ENCODE measurements around the gene NPEPL1. TPM values are rescaled to one million over a fixed set of nuclear protein-coding genes. Genes with fewer than 3 reads are reported as not detected.
A peak's percentile ranks its signal among the peaks of the same experiment; 100 is the strongest.

NPEPL1 gene
- total RNA-seq, 1 experiment from 2014 or later, result 31.1 TPM

DNA sequence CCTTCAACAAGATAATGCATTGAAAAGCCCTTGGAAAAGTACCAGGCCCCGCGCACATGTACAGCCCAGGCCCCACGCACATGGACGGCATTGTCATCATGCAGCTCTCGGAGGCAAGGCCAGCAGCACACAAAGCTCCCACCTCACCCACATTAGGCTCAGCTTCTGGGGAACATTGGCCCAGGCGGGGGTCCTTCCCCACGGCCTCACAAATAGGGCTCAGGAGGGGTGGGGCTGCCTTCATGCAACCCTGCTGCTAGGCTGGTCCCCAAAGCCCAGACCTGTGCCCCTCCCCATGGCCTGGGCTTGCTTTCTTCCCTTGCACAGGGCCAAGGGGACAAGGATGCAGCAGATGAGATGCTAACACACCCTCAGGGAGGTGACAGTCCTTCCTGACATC is 26.7 kb downstream of the NPEPL1 start:
- Histone ChIP-seq H3K9ac (ENCODE audit: extremely low read depth, insufficient read length, low read length) (no peak overlapping the region), H3K4me2 (ENCODE audit: insufficient read depth, insufficient read length, low read length) (no peak overlapping the region), H4K5ac (ENCODE audit: insufficient read length, low read depth, low read length) (no peak overlapping the region), H3K4me1 (ENCODE audit: insufficient read depth, low read length) (no peaks in the 10 kb centered on the region), H3K23ac (ENCODE audit: insufficient read length, low read depth, low read length) (no peak overlapping the region), H3K18ac (ENCODE audit: insufficient read length, low read depth, low read length) (no peak overlapping the region), H2BK120ac (ENCODE audit: low read depth, low read length, poor library complexity, severe bottlenecking) (no peak overlapping the region), H2BK12ac (ENCODE audit: insufficient read length, low read depth, low read length) (no peak overlapping the region), H3K4ac (ENCODE audit: low read depth, low read length) (no peak overlapping the region), H3K79me1 (ENCODE audit: insufficient read depth, low read depth, low read length, poor library complexity, severe bottlenecking) (no peaks in the 10 kb centered on the region), H3K9me3 (ENCODE audit: control insufficient read depth, low read depth, low read length) (no peaks in the 10 kb centered on the region), H3K23me2 (ENCODE audit: insufficient read length, low read depth, low read length, poor library complexity, severe bottlenecking) (no peaks in the 10 kb centered on the region), H3T11ph (ENCODE audit: low read length) (no peak overlapping the region), H3K14ac (ENCODE audit: insufficient read depth, low read length) (no peak overlapping the region), H3K27me3 (ENCODE audit: insufficient read depth, low read length) (no peaks in the 10 kb centered on the region), H2AFZ (ENCODE audit: low read length) (no peak overlapping the region), H4K8ac (replicated peaks; ENCODE audit: insufficient read length, low read depth, low read length) (no peak overlapping the region), H2BK20ac (ENCODE audit: low read depth, low read length, poor library complexity, severe bottlenecking) (no peak overlapping the region), H3K79me2 (ENCODE audit: insufficient read depth, low read length) (no peaks in the 10 kb centered on the region), H4K20me1 (ENCODE audit: control insufficient read depth, insufficient read depth, insufficient read length) (no peaks in the 10 kb centered on the region), H2BK15ac (ENCODE audit: low read depth, low read length) (no peak overlapping the region), H2BK5ac (ENCODE audit: insufficient read length, low read length) (no peak overlapping the region), H2AK5ac (ENCODE audit: insufficient read length, low read length) (no peak overlapping the region), H3K27ac (ENCODE audit: insufficient read length, low read depth, low read length) (no peak overlapping the region), H4K91ac (ENCODE audit: insufficient read length, low read depth, low read length) (no peak overlapping the region), H3K56ac (ENCODE audit: insufficient read length, low read depth, low read length) (no peak overlapping the region)
- Mint-ChIP-seq H3K4me3 (no peak overlapping the region), H3K4me1 (peaks cover 5 to 22% of the 10 kb centered on the region in 2 experiments), H3K27ac (no peak overlapping the region), H3K9me3 (no peaks in the 10 kb centered on the region), H3K27me3 (ENCODE audit: low read depth) (peaks cover 20% of the 10 kb centered on the region), H3K36me3 (ENCODE audit: insufficient read depth in 1 of 3, low read depth in 3 of 3) (peaks cover 0 to 2% (median 0%) of the 10 kb centered on the region in 3 experiments; a peak in 1 of 7 replicates)
- peak; percentile 20 for DNase-seq
- no CpG with 5 or more reads among the region's 7 CpGs for WGBS (ENCODE audit: extremely low coverage, insufficient read length, low lambda C conversion rate)
- TF ChIP-seq, protein P1, sequence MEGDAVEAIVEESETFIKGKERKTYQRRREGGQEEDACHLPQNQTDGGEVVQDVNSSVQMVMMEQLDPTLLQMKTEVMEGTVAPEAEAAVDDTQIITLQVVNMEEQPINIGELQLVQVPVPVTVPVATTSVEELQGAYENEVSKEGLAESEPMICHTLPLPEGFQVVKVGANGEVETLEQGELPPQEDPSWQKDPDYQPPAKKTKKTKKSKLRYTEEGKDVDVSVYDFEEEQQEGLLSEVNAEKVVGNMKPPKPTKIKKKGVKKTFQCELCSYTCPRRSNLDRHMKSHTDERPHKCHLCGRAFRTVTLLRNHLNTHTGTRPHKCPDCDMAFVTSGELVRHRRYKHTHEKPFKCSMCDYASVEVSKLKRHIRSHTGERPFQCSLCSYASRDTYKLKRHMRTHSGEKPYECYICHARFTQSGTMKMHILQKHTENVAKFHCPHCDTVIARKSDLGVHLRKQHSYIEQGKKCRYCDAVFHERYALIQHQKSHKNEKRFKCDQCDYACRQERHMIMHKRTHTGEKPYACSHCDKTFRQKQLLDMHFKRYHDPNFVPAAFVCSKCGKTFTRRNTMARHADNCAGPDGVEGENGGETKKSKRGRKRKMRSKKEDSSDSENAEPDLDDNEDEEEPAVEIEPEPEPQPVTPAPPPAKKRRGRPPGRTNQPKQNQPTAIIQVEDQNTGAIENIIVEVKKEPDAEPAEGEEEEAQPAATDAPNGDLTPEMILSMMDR (conservative IDR thresholded peaks at IDR 0.05), result no peak

Data from H9 (cell line).